Naive thymus-derived CD4-positive, alpha-beta T cell (primary cell): Measurements from ENCODE around the gene MCM7. TPM values are rescaled to one million over a fixed set of nuclear protein-coding genes. Genes with fewer than 3 reads are reported as not detected.

Source experiments
- ATAC-seq: fragments of 150-1000 bp; cut with Tn5 transposase; 2 replicates; pipeline ENCODE4 v1.10.0; 2021; ENCODE audit warnings: mild to moderate bottlenecking, moderate library complexity
- CTCF ChIA-PET: fragments of 350-600 bp; sonication (Branson Sonifier 250); formaldehyde crosslinking; loops from one replicate; lab custom pipeline; 2021; ENCODE audit warnings: antibody characterized with exemption; lab: Charles Lee
- POLR2A ChIA-PET: fragments of 350-600 bp; sonication (Branson Sonifier 250); formaldehyde crosslinking; loops from one replicate; lab custom pipeline; 2021; ENCODE audit warnings: antibody characterized with exemption, inconsistent platforms; lab: Charles Lee
- DNase-seq, 9 donors: peaks; one replicate each; pipeline versions ENCODE4 v3.0.0 to v3.0.0-alpha.2; 2020 to 2022; ENCODE audit warnings: mixed read lengths in 1 of 9
- H3K27ac ChIP-seq: one replicate; pipeline ENCODE4 v1.7.0; 2013; ENCODE audit warnings: mild to moderate bottlenecking, low read depth, low read length, moderate library complexity
- H3K27me3 ChIP-seq, 2 donors: one replicate each; pipeline ENCODE4 v1.7.0; 2013; ENCODE audit warnings: low read length in 2 of 2, mild to moderate bottlenecking in 2 of 2, moderate library complexity in 2 of 2; ENCODE audit not compliant: control insufficient read depth in 2 of 2, insufficient read depth in 2 of 2
- H3K36me3 ChIP-seq, 3 experiments: 1 replicate in 2 of 3; 2 replicates in 1 of 3; pipeline ENCODE4 v1.7.0; 2013; ENCODE audit warnings: low read length in 3 of 3, mild to moderate bottlenecking in 3 of 3, moderate library complexity in 1 of 3; ENCODE audit not compliant: insufficient read depth in 3 of 3, control insufficient read depth in 2 of 3
- H3K4me1 ChIP-seq, 2 donors: one replicate each; pipeline ENCODE4 v1.7.0; 2013; ENCODE audit warnings: low read length in 2 of 2, mild to moderate bottlenecking in 2 of 2, moderate library complexity in 1 of 2; ENCODE audit not compliant: control insufficient read depth in 2 of 2, insufficient read depth in 2 of 2
- H3K4me3 ChIP-seq: 2 replicates; pipeline ENCODE4 v1.7.0; 2013; ENCODE audit warnings: mild to moderate bottlenecking, low read length
- H3K9me3 ChIP-seq, 3 experiments: 1 replicate in 2 of 3; 2 replicates in 1 of 3; pipeline ENCODE4 v1.7.0; 2013; ENCODE audit warnings: low read length in 3 of 3; ENCODE audit not compliant: control insufficient read depth in 2 of 3
- H3K27ac Mint-ChIP-seq, 9 donors: one replicate each; pipeline ENCODE4 v1.8.0; 2020 to 2022; ENCODE audit warnings: mixed read lengths in 9 of 9, mild to moderate bottlenecking in 8 of 9, moderate library complexity in 5 of 9, inconsistent platforms in 2 of 9
- H3K27me3 Mint-ChIP-seq, 5 donors: one replicate each; pipeline ENCODE4 v1.8.0; 2021 to 2022; ENCODE audit warnings: mixed read lengths in 5 of 5, mild to moderate bottlenecking in 1 of 5
- H3K36me3 Mint-ChIP-seq, 5 donors: one replicate each; pipeline ENCODE4 v1.8.0; 2020 to 2022; ENCODE audit warnings: mixed read lengths in 5 of 5, mild to moderate bottlenecking in 3 of 5, inconsistent platforms in 1 of 5
- H3K4me1 Mint-ChIP-seq, 7 donors: one replicate each; pipeline ENCODE4 v1.8.0; 2020 to 2022; ENCODE audit warnings: mixed read lengths in 7 of 7, mild to moderate bottlenecking in 3 of 7, inconsistent platforms in 1 of 7
- H3K4me3 Mint-ChIP-seq, 10 donors: one replicate each; pipeline ENCODE4 v1.8.0; 2020 to 2022; ENCODE audit warnings: mild to moderate bottlenecking in 10 of 10, mixed read lengths in 10 of 10, moderate library complexity in 6 of 10, inconsistent platforms in 2 of 10
- H3K9me3 Mint-ChIP-seq, 11 donors: one replicate each; pipeline ENCODE4 v1.8.0; 2020 to 2022; ENCODE audit warnings: mixed read lengths in 11 of 11, mild to moderate bottlenecking in 4 of 11, inconsistent platforms in 1 of 11, moderate library complexity in 1 of 11
- intact Hi-C, 2 donors: fragments of 100-400 bp; cut with micrococcal nuclease; formaldehyde crosslinking; loops; one replicate each; pipeline ENCODE4 v1.15.1; 2023
- polyA plus RNA-seq, 2 donors: library from polyadenylated mRNA; unstranded; fragments of 300-500 nt; fragmentation: Illumina TruSeq; gene quantifications; one replicate each; pipeline ENCODE4 v1.2.3, GENCODE V29; 2021
- total RNA-seq, 6 experiments: library from RNA in 5 of 6; stranded (reverse) in 5 of 6; gene quantifications; 1 replicate in 5 of 6; 2 replicates in 1 of 6; pipeline ENCODE4 v1.2.3 and lab custom pipeline; 2021 to 2026

MCM7 gene
- total and polyA plus RNA-seq, 7 experiments from 2014 or later: 29.5 to 263 (median 117) TPM

DNA sequence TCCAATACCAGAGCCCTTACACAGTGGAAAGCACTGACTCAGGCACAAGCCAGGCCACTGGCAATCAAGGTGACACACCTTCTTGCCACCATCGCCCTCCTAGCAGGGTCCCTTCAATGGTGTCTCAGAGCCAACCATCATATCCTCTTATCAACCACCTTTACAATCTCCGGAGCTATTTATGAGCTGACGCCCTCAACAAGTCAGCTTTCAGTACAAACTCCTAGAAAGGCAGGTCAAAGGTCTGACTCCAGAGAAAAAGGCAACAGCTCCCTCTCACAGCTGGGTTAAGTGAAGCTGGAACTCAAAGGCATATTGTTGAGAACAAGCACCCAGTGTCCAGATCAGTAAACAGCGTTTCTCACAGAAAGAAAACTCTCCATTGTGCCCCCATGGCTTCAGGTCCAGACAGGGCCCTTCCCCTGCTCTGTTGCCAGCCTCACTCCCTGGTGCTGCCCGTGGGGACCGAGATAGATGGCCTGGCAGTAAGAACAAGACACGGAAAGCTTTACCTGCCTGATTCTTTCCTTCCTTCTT lies 22.1 kb downstream of the MCM7 start:
- Histone ChIP-seq H3K9me3 (no peaks in the 10 kb centered on the region), H3K27me3 (no peaks in the 10 kb centered on the region), H3K4me1 (peaks cover 5 to 18% of the 10 kb centered on the region in 2 donors), H3K27ac (no peak overlapping the region), H3K36me3 (peaks cover 4 to 46% (median 10%) of the 10 kb centered on the region in 3 experiments), H3K4me3 (no peak overlapping the region)
- Mint-ChIP-seq H3K27ac (peak overlapping the region in 5 of 9 donors; percentile 9 to 42 (median 26)), H3K4me1 (peaks cover 30 to 46% (median 41%) of the 10 kb centered on the region in 7 donors), H3K9me3 (peaks cover 0 to 6% (median 0%) of the 10 kb centered on the region in 11 donors), H3K4me3 (peak overlapping the region in 8 of 10 donors; percentile 20 to 60 (median 36)), H3K36me3 (peaks cover 11 to 43% (median 37%) of the 10 kb centered on the region in 5 donors), H3K27me3 (peaks cover 0 to 7% (median 0%) of the 10 kb centered on the region in 5 donors)
- ATAC-seq (no peak), DNase-seq (no peak)
- ChIA-PET CTCF (interaction anchor here (0.6 kb wide), 2 partner anchors 9 to 434 kb away, joined by 3 to 6 read pairs; no protein-coding TSS in a partner anchor), POLR2A (interaction anchor here (0.7 to 0.8 kb wide), 2 partner anchors 54 to 467 kb away, joined by 3 read pairs; no protein-coding TSS in a partner anchor)
- intact Hi-C loops: no loop called here

GRCh38 chr7:100077205-100077604 lies 24.0 kb downstream of the MCM7 start:
- peaks cover 13 to 64% (median 24%) of the 10 kb centered on the region in 3 experiments for H3K36me3 ChIP-seq
- H3K36me3 Mint-ChIP-seq: peaks cover 20 to 62% (median 55%) of the 10 kb centered on the region in 5 donors
- POLR2A ChIA-PET: no interaction called here

DNA sequence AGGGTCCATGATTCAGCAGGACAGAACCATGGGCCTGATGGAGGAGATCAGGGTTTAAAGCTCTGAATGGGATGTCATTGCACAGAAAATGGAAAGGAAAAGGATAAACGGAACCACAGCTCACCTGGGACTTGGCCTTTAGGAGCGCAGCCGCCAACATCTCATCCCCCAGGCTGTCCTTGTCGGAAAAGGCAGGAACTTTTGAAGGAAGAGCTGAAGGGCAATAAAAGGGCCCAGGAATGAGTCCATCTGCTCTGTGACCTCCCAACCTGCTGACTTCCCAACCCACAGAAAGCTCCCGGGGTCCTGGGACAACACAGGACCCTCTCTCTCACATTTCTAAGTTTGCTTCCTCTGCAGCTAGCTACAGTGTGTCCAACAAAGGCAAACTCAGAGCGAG lies 25.8 kb downstream of the MCM7 start:
- Histone ChIP-seq H3K9me3 (peaks cover 0 to 28% (median 14%) of the 10 kb centered on the region in 3 experiments), H3K27ac (no peak overlapping the region), H3K4me1 (peaks cover 0 to 5% of the 10 kb centered on the region in 2 donors), H3K27me3 (no peaks in the 10 kb centered on the region), H3K36me3 (peaks cover 25 to 82% (median 35%) of the 10 kb centered on the region in 3 experiments), H3K4me3 (no peak overlapping the region)
- H3K36me3 Mint-ChIP-seq: peaks cover 37 to 77% (median 70%) of the 10 kb centered on the region in 5 donors
- CTCF ChIA-PET: interaction anchor here (0.7 kb wide), 1 partner anchor 459 kb away, joined by 4 read pairs; no protein-coding TSS in a partner anchor
- DNase-seq: no peak
- no peak for ATAC-seq
- H3K9me3 Mint-ChIP-seq: peaks cover 7 to 31% (median 22%) of the 10 kb centered on the region in 11 donors
- H3K4me1 Mint-ChIP-seq: peaks cover 13 to 21% (median 16%) of the 10 kb centered on the region in 7 donors
- no peak overlapping the region for H3K4me3 Mint-ChIP-seq
- intact Hi-C loops: no loop called here
- POLR2A ChIA-PET: no interaction called here
- H3K27me3 Mint-ChIP-seq: no peaks in the 10 kb centered on the region
- no peak overlapping the region for H3K27ac Mint-ChIP-seq

More at GRCh38 chr7:100077205-100077604, 24.0 kb downstream of the MCM7 start:
- intact Hi-C loops: no loop called here
- H3K27ac ChIP-seq: no peak overlapping the region
- no peak overlapping the region for H3K4me3 ChIP-seq
- H3K4me1 Mint-ChIP-seq: peaks cover 22 to 39% (median 34%) of the 10 kb centered on the region in 7 donors
- H3K27me3 Mint-ChIP-seq: no peaks in the 10 kb centered on the region
- H3K4me3 Mint-ChIP-seq: no peak overlapping the region
- peaks cover 0 to 11% (median 0%) of the 10 kb centered on the region in 3 experiments for H3K9me3 ChIP-seq
- CTCF ChIA-PET: no interaction called here
- H3K27me3 ChIP-seq: no peaks in the 10 kb centered on the region
- ATAC-seq (no peak), DNase-seq (no peak)
- peaks cover 0 to 9% of the 10 kb centered on the region in 2 donors for H3K4me1 ChIP-seq
- peak overlapping the region in 2 of 9 donors; percentile 44 to 56 for H3K27ac Mint-ChIP-seq
- peaks cover under 1 to 13% (median 6%) of the 10 kb centered on the region in 11 donors for H3K9me3 Mint-ChIP-seq

DNA sequence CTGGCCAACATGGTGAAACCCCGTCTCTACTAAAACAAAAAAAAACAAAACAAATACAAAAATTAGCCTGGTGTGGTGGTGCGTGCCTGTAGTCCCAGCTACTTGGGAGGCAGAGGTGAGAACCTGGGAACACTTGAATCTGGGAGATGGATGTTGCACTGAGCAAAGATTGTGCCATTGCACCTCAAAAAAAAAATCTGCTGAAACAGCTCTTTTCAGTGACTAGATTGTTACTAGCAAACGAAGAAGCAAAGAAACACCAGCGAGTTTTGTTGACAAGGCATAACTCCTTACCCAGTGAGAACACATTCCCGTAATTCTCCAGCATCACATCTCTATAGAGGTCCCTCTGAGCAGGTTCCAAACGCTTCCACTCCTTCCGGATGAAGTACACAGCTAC lies 26.4 kb downstream of the MCM7 start:
- no peaks in the 10 kb centered on the region for H3K4me1 ChIP-seq
- intact Hi-C loops: no loop called here
- H3K27me3 Mint-ChIP-seq: no peaks in the 10 kb centered on the region
- H3K4me1 Mint-ChIP-seq: peaks cover 7 to 15% (median 12%) of the 10 kb centered on the region in 7 donors
- DNase-seq (no peak), ATAC-seq (no peak)
- H3K4me3 Mint-ChIP-seq: no peak overlapping the region
- peaks cover 7 to 36% (median 27%) of the 10 kb centered on the region in 11 donors for H3K9me3 Mint-ChIP-seq
- no peak overlapping the region for H3K4me3 ChIP-seq
- H3K27me3 ChIP-seq: no peaks in the 10 kb centered on the region
- no peak overlapping the region for H3K27ac ChIP-seq
- POLR2A ChIA-PET: interaction anchor here (0.6 kb wide), 1 partner anchor 163 kb away, joined by 3 read pairs; no protein-coding TSS in a partner anchor
- peaks cover 30 to 88% (median 38%) of the 10 kb centered on the region in 3 experiments for H3K36me3 ChIP-seq
- peaks cover 0 to 34% (median 15%) of the 10 kb centered on the region in 3 experiments for H3K9me3 ChIP-seq
- H3K27ac Mint-ChIP-seq: no peak overlapping the region
- peaks cover 37 to 82% (median 76%) of the 10 kb centered on the region in 5 donors for H3K36me3 Mint-ChIP-seq
- CTCF ChIA-PET: interaction anchor here (0.6 kb wide), 2 partner anchors 57 to 82 kb away, joined by 3 to 6 read pairs; no protein-coding TSS in a partner anchor

GRCh38 chr7:100072462-100072861 lies 28.7 kb downstream of the MCM7 start:
- ChIA-PET CTCF (no interaction called here), POLR2A (interaction anchor here (0.8 to 1.1 kb wide), 2 partner anchors 32 to 58 kb away, joined by 3 to 4 read pairs; no protein-coding TSS in a partner anchor)
- peaks cover 32 to 83% (median 78%) of the 10 kb centered on the region in 5 donors for H3K36me3 Mint-ChIP-seq
- H3K36me3 ChIP-seq: peaks cover 30 to 79% (median 39%) of the 10 kb centered on the region in 3 experiments
- ATAC-seq (no peak), DNase-seq (no peak)
- no peak overlapping the region for H3K27ac ChIP-seq
- H3K9me3 ChIP-seq: peaks cover 0 to 37% (median 15%) of the 10 kb centered on the region in 3 experiments
- H3K4me3 Mint-ChIP-seq: no peak overlapping the region
- H3K4me1 ChIP-seq: no peaks in the 10 kb centered on the region
- peaks cover 7 to 46% (median 27%) of the 10 kb centered on the region in 11 donors for H3K9me3 Mint-ChIP-seq
- no peak overlapping the region for H3K4me3 ChIP-seq
- peaks cover 0 to 5% (median 4%) of the 10 kb centered on the region in 7 donors for H3K4me1 Mint-ChIP-seq
- no peaks in the 10 kb centered on the region for H3K27me3 ChIP-seq
- no peak overlapping the region for H3K27ac Mint-ChIP-seq
- no peaks in the 10 kb centered on the region for H3K27me3 Mint-ChIP-seq
- intact Hi-C loops: no loop called here

- intact Hi-C loops: no loop called here
- CTCF ChIA-PET: interaction anchor here (0.5 kb wide), 1 partner anchor 45 kb away, joined by 4 read pairs; no protein-coding TSS in a partner anchor
- Mint-ChIP-seq H3K36me3 (peaks cover 30 to 78% (median 70%) of the 10 kb centered on the region in 5 donors), H3K4me1 (peaks cover 0 to 4% (median 0%) of the 10 kb centered on the region in 7 donors), H3K9me3 (peaks cover 7 to 48% (median 26%) of the 10 kb centered on the region in 11 donors), H3K4me3 (no peak overlapping the region), H3K27me3 (no peaks in the 10 kb centered on the region), H3K27ac (peak overlapping the region in 1 of 9 donors; percentile 49)
- no peak overlapping the region for H3K4me3 ChIP-seq
- no peaks in the 10 kb centered on the region for H3K27me3 ChIP-seq
- H3K27ac ChIP-seq: no peak overlapping the region
- no peak for ATAC-seq
- H3K4me1 ChIP-seq: no peaks in the 10 kb centered on the region
- H3K36me3 ChIP-seq: peaks cover 26 to 69% (median 39%) of the 10 kb centered on the region in 3 experiments
- POLR2A ChIA-PET: interaction anchor here (1.0 to 1.5 kb wide), 4 partner anchors 10 to 56 kb away, joined by 3 to 6 read pairs (median 4); partner anchors contain the start of gene ZNF3
- DNase-seq: no peak
- peaks cover 0 to 37% (median 15%) of the 10 kb centered on the region in 3 experiments for H3K9me3 ChIP-seq
These were observed 30.0 kb downstream of the MCM7 start for GRCh38 chr7:100071018-100071723.
